ENCODE measurements around the gene ZNF536. TPM values are rescaled to one million over a fixed set of nuclear protein-coding genes. Genes with fewer than 3 reads are reported as not detected.

ZNF536 gene
- total RNA-seq, 1 experiment from 2014 or later = 2.9 TPM

- H3K27ac ChIP-seq (ENCODE audit: low read depth, low read length, poor library complexity, severe bottlenecking) = no peak overlapping the region
- no peak for TF ChIP-seq EZH2 (IDR thresholded peaks at IDR 0.05; ENCODE audit: borderline replicate concordance, low read depth, low read length, poor library complexity, severe bottlenecking)
- TF ChIP-seq CTCF (conservative IDR thresholded peaks at IDR 0.05; ENCODE audit: low read depth, low read length) = no peak
- no peaks in the 10 kb centered on the region for H3K9me3 ChIP-seq (ENCODE audit: low read depth, low read length, poor library complexity, severe bottlenecking)
- ChIA-PET CTCF (no interaction called here), POLR2A (ENCODE audit: low non-redundant PET) (no interaction called here)
- no peaks in the 10 kb centered on the region for H3K36me3 ChIP-seq (ENCODE audit: insufficient read depth, low read length, poor library complexity, severe bottlenecking)
- H3K4me3 ChIP-seq (ENCODE audit: low read depth, low read length, poor library complexity, severe bottlenecking) = no peak overlapping the region
- H3K4me1 ChIP-seq (ENCODE audit: insufficient read depth, low read length, poor library complexity, severe bottlenecking) = no peaks in the 10 kb centered on the region
- no TSS peak for BruUV-seq (replicated peaks)
- H3K27me3 ChIP-seq (replicated peaks; ENCODE audit: insufficient read depth, low read depth, low read length, poor library complexity) = no peaks in the 10 kb centered on the region
- DNase-seq (ENCODE audit: low spot score) = no peak
- intact Hi-C loops (cut with micrococcal nuclease; ENCODE audit: unreplicated experiment) = no loop called here
Measured at GRCh38 chr19:30525383-30525782, 153.2 kb downstream of the ZNF536 start.

GRCh38 chr19:30528919-30529318 is 156.7 kb downstream of the ZNF536 start:
- ChIA-PET CTCF (no interaction called here), POLR2A (ENCODE audit: low non-redundant PET) (no interaction called here)
- Histone ChIP-seq H3K27me3 (replicated peaks; ENCODE audit: insufficient read depth, low read depth, low read length, poor library complexity) (no peaks in the 10 kb centered on the region), H3K9me3 (ENCODE audit: low read depth, low read length, poor library complexity, severe bottlenecking) (no peaks in the 10 kb centered on the region), H3K4me1 (ENCODE audit: insufficient read depth, low read length, poor library complexity, severe bottlenecking) (no peaks in the 10 kb centered on the region), H3K27ac (ENCODE audit: low read depth, low read length, poor library complexity, severe bottlenecking) (no peak overlapping the region), H3K4me3 (ENCODE audit: low read depth, low read length, poor library complexity, severe bottlenecking) (no peak overlapping the region), H3K36me3 (ENCODE audit: insufficient read depth, low read length, poor library complexity, severe bottlenecking) (no peaks in the 10 kb centered on the region)
- TF ChIP-seq EZH2 (IDR thresholded peaks at IDR 0.05; ENCODE audit: borderline replicate concordance, low read depth, low read length, poor library complexity, severe bottlenecking) (no peak), CTCF (conservative IDR thresholded peaks at IDR 0.05; ENCODE audit: low read depth, low read length) (no peak)
- intact Hi-C loops (cut with micrococcal nuclease; ENCODE audit: unreplicated experiment) = no loop called here
- BruUV-seq (replicated peaks) = no TSS peak
- no peak for DNase-seq (ENCODE audit: low spot score)

GRCh38 chr19:30529876-30530275 is 157.7 kb downstream of the ZNF536 start:
- Histone ChIP-seq H3K27ac (ENCODE audit: low read depth, low read length, poor library complexity, severe bottlenecking) (no peak overlapping the region), H3K27me3 (replicated peaks; ENCODE audit: insufficient read depth, low read depth, low read length, poor library complexity) (no peaks in the 10 kb centered on the region), H3K36me3 (ENCODE audit: insufficient read depth, low read length, poor library complexity, severe bottlenecking) (no peaks in the 10 kb centered on the region), H3K4me1 (ENCODE audit: insufficient read depth, low read length, poor library complexity, severe bottlenecking) (no peaks in the 10 kb centered on the region), H3K9me3 (ENCODE audit: low read depth, low read length, poor library complexity, severe bottlenecking) (no peaks in the 10 kb centered on the region), H3K4me3 (ENCODE audit: low read depth, low read length, poor library complexity, severe bottlenecking) (no peak overlapping the region)
- POLR2A ChIA-PET (ENCODE audit: low non-redundant PET) = no interaction called here
- intact Hi-C loops (cut with micrococcal nuclease; ENCODE audit: unreplicated experiment) = no loop called here
- BruUV-seq (replicated peaks) = no TSS peak
- CTCF ChIA-PET = no interaction called here
- TF ChIP-seq EZH2 (IDR thresholded peaks at IDR 0.05; ENCODE audit: borderline replicate concordance, low read depth, low read length, poor library complexity, severe bottlenecking) (no peak), CTCF (conservative IDR thresholded peaks at IDR 0.05; ENCODE audit: low read depth, low read length) (no peak)
- DNase-seq (ENCODE audit: low spot score) = no peak
